Adrenal gland (tissue), 12 donors: ENCODE measurements around the gene GNAL. TPM values are rescaled to one million over a fixed set of nuclear protein-coding genes. Genes with fewer than 3 reads are reported as not detected.

ENCODE experiments used
- DNase-seq, 7 donors: peaks; one replicate each; pipeline ENCODE4 v3.0.0-alpha.2; 2019 to 2020
- H3K27ac ChIP-seq, 5 donors: fragments of 200-600 bp; sonication (generic) in 4 of 5; 1 replicate in 3 of 5; 2 replicates in 2 of 5; pipeline versions ENCODE4 v1.5.1 to v1.8.0; 2016 to 2020; ENCODE audit warnings: mild to moderate bottlenecking in 1 of 5
- H3K27me3 ChIP-seq: fragments of 200-600 bp; 2 replicates; pipeline ENCODE4 v1.8.0; 2021
- H3K36me3 ChIP-seq, 2 donors: fragments of 200-600 bp; replicated peaks in 1 of 2; 1 replicate in 1 of 2; 2 replicates in 1 of 2; pipeline versions ENCODE4 v1.5.1 to v1.8.0; 2018 to 2022
- H3K4me1 ChIP-seq, 2 donors: fragments of 200-600 bp; replicated peaks in 1 of 2; 1 replicate in 1 of 2; 2 replicates in 1 of 2; pipeline versions ENCODE4 v1.5.1 to v1.8.0; 2018 to 2021
- H3K4me3 ChIP-seq, 4 donors: fragments of 200-600 bp; sonication (generic) in 3 of 4; one replicate each; pipeline ENCODE4 v1.5.1; 2016 to 2018
- H3K9me3 ChIP-seq, 3 donors: fragments of 200-600 bp; sonication (generic) in 1 of 3; replicated peaks in 1 of 3; 1 replicate in 2 of 3; 2 replicates in 1 of 3; pipeline versions ENCODE4 v1.5.1 to v1.8.0; 2016 to 2021
- CTCF ChIP-seq, 6 experiments: fragments of 450-650 bp in 4 of 6; fragments of 200-600 bp in 2 of 6; sonication (generic) in 1 of 6; IDR thresholded peaks; 1 replicate in 5 of 6; 2 replicates in 1 of 6; pipeline versions ENCODE4 v1.5.1 to v1.8.0; 2016 to 2021; ENCODE audit warnings: antibody characterized with exemption in 6 of 6, mild to moderate bottlenecking in 2 of 6, moderate library complexity in 1 of 6
- POLR2A ChIP-seq, 2 donors: fragments of 450-650 bp; IDR thresholded peaks; one replicate each; pipeline ENCODE4 v1.6.1; 2017; ENCODE audit warnings: antibody characterized with exemption in 2 of 2, mild to moderate bottlenecking in 2 of 2, moderate library complexity in 1 of 2
- WGBS, 4 donors: extraction: QIAGEN DNeasy Blood & Tissue Kit in 2 of 4; methylation state at CpG; one replicate each; pipeline versions ENCODE4 v1.1.5 to v1.1.7; 2013 to 2017; 5-methylcytosine and 5-hydroxymethylcytosine counted together
- intact Hi-C, 2 donors: fragments of 100-400 bp; cut with DNase I; formaldehyde crosslinking; loops; one replicate each; pipeline versions ENCODE4 v1.14.1 to v1.15.0; 2022 to 2023
- polyA plus RNA-seq, 3 donors: library from polyadenylated mRNA; stranded (reverse); fragments of 200-250 nt in 2 of 3; fragments of 350-450 nt in 1 of 3; fragmentation: Illumina TruSeq in 1 of 3; extraction: RNeasy Lipid Tissue Mini Kit (QIAGEN cat#74804) in 1 of 3; gene quantifications; one replicate each; pipeline ENCODE4 v1.2.3, GENCODE V29; 2013 to 2014
- total RNA-seq, 9 donors: library from RNA; depleted of rRNA in 4 of 9; stranded (reverse); fragments of >200 nt in 4 of 9; fragments of 120-200 nt in 1 of 9; fragmentation: NEBNext Ultra II Directional in 1 of 9; extraction: Animal tissue kit (Norgen Biotek cat#: 25700) in 1 of 9; gene quantifications; one replicate each; pipeline versions ENCODE4 v1.1.0 to v1.2.4, GENCODE V29; 2013 to 2023
- donor health status: healthy with polysubstance abuse.
- donor health status: Bipolar disorder and iron deficiency.
- donor health status: DM: yes; HTN: yes; CAD: no.
- donor health status: DM: no; HTN: no; CAD: no.
- donor health status: DM: no; HTN: no; CAD: no.
- donor health status: DM: yes; HTN: yes; CAD: no.

GNAL gene
- total and polyA plus RNA-seq, 12 donors, result 0.48 to 7.0 (median 2.3) TPM

- H3K4me1 ChIP-seq, result peaks cover 0 to 10% of the 10 kb centered on the region in 2 donors
- WGBS, 4 donors, result 81 to 84% (median 83%) methylated on average over 6 to 7 of the region's 7 CpGs
- no peaks in the 10 kb centered on the region for H3K9me3 ChIP-seq
- DNase-seq, result no peak
- TF ChIP-seq CTCF (IDR thresholded peaks at IDR 0.05) (no peak), POLR2A (IDR thresholded peaks at IDR 0.05) (no peak)
- no peaks in the 10 kb centered on the region for H3K27me3 ChIP-seq
- H3K36me3 ChIP-seq, result peaks cover 0 to 6% of the 10 kb centered on the region in 2 donors
- intact Hi-C loops, result loop anchor here in 1 of 2 donors (10.0 kb wide), 1 partner anchor 48 kb away; the partner anchor contains the start of gene CHMP1B
- no peak overlapping the region for H3K27ac ChIP-seq
- no peak overlapping the region for H3K4me3 ChIP-seq
Measured at GRCh38 chr18:11902522-11903292, 213.6 kb downstream of the GNAL start.

- Histone ChIP-seq H3K27ac (no peak overlapping the region), H3K9me3 (no peaks in the 10 kb centered on the region), H3K4me1 (peaks cover 9 to 22% of the 10 kb centered on the region in 2 donors), H3K36me3 (peaks cover 0 to 6% of the 10 kb centered on the region in 2 donors), H3K27me3 (no peaks in the 10 kb centered on the region), H3K4me3 (no peak overlapping the region)
- intact Hi-C loops, result loop anchor here in 1 of 2 donors (10.0 kb wide), 1 partner anchor 51 kb away; the partner anchor contains the start of gene CHMP1B
- DNase-seq, result no peak
- 60 to 80% (median 73%) methylated on average over 4 of the region's 4 CpGs for WGBS, 4 donors
- TF ChIP-seq CTCF (IDR thresholded peaks at IDR 0.05) (no peak), POLR2A (IDR thresholded peaks at IDR 0.05) (no peak)
Measured at GRCh38 chr18:11905613-11906012, 216.5 kb downstream of the GNAL start.

DNA sequence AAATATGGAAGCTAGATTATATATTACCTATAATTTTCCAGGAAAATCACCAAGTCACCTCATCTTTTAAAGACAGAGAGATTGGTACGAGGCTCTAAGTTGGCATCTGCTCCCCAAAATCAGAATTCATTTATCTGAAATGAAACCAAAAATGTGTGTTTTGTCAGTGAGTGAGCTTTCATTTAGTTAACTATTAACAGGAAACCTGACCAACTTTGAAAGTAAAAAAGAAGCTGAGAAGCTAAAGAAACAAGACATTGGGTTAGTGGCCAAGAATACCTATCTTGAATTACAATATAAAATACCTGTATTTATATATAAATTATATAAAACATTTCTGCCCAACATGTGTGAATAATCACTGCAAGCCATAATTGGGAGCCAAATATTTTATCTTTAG, 217.1 kb downstream of the GNAL start:
- H3K27ac ChIP-seq, result no peak overlapping the region
- no peak overlapping the region for H3K4me3 ChIP-seq
- no peaks in the 10 kb centered on the region for H3K27me3 ChIP-seq
- no peaks in the 10 kb centered on the region for H3K9me3 ChIP-seq
- H3K36me3 ChIP-seq, result peaks cover 0 to 6% of the 10 kb centered on the region in 2 donors
- TF ChIP-seq CTCF (IDR thresholded peaks at IDR 0.05), result no peak
- no peak for TF ChIP-seq POLR2A (IDR thresholded peaks at IDR 0.05)
- no peak for DNase-seq
- WGBS, 4 donors, result 92 to 100% (median 95%) methylated on average over 1 of the region's 1 CpG
- intact Hi-C loops, result loop anchor here in 1 of 2 donors (10.0 kb wide), 1 partner anchor 51 kb away; the partner anchor contains the start of gene CHMP1B
- H3K4me1 ChIP-seq, result peaks cover 9 to 22% of the 10 kb centered on the region in 2 donors

GRCh38 chr18:11906926-11907874, 218.1 kb downstream of the GNAL start:
- 72 to 76% (median 74%) methylated on average over 20 of the region's 20 CpGs for WGBS, 4 donors

More at GRCh38 chr18:11906926-11907874, 218.1 kb downstream of the GNAL start:
- DNase-seq, result no peak
- Histone ChIP-seq H3K27me3 (no peaks in the 10 kb centered on the region), H3K4me3 (peak overlapping the region in 2 of 4 donors; percentile 27 to 74), H3K36me3 (peaks cover 0 to 6% of the 10 kb centered on the region in 2 donors), H3K9me3 (no peaks in the 10 kb centered on the region), H3K4me1 (peaks cover 9 to 22% of the 10 kb centered on the region in 2 donors), H3K27ac (no peak overlapping the region)
- TF ChIP-seq POLR2A (IDR thresholded peaks at IDR 0.05) (no peak), CTCF (IDR thresholded peaks at IDR 0.05) (no peak)
- intact Hi-C loops, result loop anchor here in 1 of 2 donors (10.0 kb wide), 1 partner anchor 52 kb away; the partner anchor contains the start of gene CHMP1B
